GM18870 (cell line): Measurements from ENCODE around the gene NOS1AP.

ENCODE experiments used
- ATAC-seq: cut with Tn5 transposase; IDR thresholded peaks from one replicate; pipeline ENCODE4 v1.9.1; 2021; ENCODE audit warnings: moderate library complexity; ENCODE audit not compliant: unreplicated experiment

The NOS1AP gene

DNA sequence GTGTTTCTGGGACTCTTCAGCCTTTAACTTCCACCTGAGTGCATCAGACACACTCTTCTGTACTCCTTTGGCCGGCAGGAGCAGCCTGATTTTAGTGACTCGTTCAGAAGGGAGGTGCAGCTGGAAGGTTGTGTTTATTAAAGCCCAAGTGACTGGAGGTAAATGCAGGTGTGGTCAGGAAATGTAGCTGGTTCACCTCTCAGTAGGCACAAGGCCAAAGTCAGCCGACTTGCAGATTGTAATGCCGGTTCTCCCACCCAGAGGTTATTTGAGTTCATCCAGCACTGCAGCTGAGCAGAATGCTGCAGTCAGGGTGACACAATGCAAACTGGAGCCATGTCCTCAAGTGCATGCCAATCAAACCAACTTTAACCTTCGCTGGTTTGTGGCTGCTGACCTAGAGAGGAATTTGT is 215.7 kb downstream of the NOS1AP start:
- ATAC-seq = no peak

DNA sequence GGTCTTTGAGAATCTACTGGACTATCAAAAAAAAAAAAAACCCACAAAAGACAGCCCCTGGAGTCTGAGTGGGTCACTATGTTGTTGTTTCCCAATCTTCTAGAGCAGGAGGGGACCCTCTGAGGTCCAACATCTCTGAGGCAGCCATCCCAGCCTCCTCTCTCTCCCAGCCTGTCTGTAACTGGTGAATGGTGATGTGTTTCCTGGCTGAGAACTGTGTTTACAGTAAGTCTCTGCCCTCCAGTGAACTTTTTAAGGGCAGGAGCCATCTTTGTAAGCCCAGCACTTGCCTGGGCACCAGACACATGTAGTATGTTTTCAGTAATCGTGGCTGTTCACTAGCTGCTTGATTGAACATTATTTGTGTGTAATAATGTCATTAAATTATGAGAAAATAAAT is 221.5 kb downstream of the NOS1AP start:
- ATAC-seq = no peak

DNA sequence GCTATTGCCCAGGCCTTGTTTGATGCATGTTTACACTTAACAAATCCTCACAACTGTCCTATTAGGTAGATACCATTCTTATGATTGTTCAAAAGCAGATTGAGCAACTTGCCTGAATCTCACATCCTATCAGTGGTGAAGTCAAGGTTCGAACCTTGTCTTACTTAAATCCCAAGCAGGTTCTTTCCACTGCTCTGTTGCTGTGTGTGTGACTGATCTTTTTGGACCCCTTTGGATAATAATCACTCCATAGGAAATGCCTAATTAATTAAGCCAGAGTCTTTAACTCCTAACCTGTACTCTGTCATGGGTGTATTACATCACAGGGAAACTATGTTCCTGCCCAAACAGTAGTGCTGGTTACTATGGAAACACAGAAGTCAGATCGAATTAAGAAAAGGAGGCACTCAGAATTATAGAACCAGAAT is 222.9 kb downstream of the NOS1AP start:
- no peak for ATAC-seq

DNA sequence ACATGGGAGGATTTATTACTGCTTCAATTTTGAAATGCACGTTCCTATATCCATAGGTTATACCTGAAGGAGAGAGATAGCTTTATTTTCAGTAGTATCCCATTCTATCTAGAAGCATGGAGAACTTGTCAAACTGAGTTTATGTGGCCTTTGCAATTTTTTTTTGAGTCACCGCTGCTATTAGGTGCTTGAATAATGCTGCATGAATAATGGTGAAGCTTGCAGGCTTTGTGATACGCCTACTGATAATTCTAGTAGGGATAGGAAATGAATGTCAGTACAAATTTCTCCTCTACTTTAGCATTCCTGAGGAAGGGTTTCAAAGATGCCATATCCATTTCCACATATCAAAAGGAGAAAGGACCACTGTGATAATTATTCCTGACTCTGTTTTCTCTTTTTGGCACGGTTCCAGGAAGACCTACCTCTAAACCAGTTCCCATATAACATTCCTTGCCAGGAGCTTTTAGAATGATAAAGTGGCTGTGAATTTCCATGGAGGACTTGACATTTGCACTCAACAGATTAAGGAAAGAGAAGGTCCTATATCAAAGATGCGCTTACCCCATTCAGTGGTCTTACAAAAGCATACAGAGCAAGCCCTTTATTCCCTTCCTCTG is 223.7 kb downstream of the NOS1AP start:
- no peak for ATAC-seq

DNA sequence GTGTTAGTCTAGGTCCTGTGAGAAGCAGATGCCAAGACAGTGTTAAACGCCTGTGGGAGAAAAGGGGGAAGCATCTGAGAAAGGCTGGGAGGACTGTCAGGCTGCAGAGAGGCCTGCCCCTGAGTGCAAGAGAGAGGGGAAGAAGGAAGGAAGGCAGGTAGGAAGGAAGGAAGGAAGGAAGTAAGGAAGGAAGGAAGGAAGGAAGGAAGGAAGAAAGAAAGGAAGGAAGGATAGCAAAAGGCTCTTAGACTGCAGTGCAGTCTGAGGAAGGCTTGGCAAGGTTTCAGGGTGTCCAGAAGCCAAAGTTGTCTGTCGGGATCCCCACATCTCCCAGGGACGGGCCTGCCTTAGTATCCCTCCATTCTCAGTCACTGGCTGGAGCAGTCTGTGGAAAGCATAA is 224.5 kb downstream of the NOS1AP start:
- no peak for ATAC-seq

DNA sequence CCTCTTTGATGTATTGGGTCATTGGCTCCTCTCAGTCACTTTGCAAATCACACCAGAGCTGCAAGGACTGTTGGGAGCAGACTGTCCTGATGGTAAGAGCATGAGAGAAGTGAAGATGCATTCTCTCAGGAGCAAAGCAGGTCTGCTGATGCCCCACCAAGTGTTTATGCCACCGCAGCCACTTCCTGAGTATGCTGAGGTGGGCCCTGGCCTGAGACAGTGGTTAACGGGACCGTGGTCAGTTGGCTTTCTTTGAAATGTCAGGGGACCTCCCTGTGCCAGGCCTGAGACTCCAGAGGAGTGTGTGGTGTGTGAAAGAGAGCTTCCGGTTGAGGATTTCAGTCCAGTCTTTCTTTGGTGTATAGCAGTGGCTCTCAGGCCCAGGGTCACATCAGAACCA is 227.7 kb downstream of the NOS1AP start:
- no peak for ATAC-seq

DNA sequence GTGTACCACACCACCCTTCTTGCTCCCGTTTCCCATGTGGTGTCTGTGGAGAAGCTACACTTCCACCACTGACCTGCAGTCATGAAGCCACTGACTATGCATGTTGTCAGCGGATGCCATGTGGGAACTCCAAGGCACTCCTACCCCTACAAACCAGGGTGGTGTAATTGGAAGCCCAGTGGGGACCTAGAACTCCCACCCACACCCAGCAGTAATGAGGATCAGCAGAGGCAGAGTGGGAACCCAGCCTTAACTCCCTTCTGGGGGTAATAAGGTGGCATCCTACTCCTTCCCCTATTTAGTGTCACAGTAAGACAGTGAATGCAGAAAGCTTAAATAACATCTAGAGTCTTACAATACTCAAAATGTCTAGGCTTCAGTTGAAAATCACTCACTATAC is 228.8 kb downstream of the NOS1AP start:
- ATAC-seq = no peak

DNA sequence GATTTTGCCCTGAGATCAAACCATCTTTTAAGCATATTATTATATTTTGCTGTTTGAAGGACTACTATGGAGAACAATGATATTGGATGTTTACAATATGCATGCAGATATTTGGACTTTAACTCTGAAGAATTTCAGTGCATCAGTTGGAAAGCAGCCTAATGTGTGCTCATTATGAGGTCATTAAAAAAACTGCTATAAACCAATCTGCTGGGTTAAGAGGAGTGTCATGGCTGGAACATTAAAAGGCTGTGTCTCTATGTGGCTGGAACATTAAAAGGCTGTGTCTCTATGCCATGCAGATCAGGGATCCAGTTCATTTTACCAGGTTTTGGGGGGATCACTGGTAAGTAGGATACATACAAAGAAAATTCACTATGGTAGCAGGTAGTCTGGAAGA is 229.5 kb downstream of the NOS1AP start:
- no peak for ATAC-seq

DNA sequence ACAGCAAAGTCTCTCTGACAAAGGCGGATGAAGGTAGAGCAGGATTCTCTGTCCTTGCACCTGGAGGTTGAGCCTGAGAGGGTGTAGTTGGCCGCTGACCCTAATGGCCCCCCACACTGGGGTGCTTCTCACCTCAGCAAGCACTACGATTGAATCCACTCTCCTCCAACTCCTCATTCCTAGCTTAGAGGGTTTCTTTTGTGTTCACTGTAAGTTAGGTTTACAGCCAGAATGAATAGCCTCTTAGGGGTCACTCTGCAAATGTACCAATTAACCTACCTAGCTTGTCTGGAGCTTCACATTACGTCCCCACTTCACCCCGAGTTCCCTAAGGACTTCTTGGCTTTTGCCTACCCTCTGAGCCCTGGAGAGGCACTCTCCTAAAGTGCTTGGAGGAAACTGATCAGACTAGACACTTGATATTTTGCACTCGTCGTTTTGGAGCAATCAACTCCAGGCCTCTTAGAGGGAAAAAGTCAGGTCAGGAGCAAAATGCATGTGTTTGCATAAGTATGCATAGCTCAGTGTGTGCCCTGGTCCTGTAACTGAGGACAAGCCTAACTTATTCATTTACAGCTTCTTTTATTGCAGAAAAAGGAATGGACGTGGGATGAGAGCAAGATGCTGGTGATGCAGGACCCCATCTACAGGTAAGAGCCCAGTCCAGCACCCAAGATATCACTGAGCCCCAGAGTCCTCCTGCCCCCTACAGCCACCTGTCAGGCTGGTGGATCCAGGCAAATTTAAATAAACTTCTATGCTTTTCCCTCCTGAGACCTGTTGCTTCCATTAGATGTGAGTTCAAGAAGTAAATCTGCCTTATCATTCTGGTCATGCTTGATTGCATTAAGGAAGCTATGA is 230.8 kb downstream of the NOS1AP start:
- ATAC-seq = no peak

DNA sequence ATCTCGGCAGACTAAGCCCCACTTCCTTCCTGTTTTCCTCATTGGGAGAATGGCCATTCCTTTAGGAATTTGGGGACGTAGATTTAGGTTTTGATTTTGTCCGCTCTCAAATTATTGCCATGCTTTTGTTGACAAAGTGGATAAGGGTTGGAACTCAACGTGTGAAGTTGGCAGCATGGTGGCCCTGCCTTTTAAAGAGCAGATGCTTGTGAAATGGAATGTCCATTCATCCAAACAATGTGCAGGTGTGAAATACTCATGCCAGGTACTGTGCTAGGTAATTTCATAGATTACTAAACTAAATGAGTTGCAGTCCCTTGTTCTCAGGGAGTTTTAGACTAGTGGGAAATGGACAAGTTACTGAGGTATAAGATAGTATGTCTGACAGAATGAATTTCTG is 232.2 kb downstream of the NOS1AP start:
- no peak for ATAC-seq

DNA sequence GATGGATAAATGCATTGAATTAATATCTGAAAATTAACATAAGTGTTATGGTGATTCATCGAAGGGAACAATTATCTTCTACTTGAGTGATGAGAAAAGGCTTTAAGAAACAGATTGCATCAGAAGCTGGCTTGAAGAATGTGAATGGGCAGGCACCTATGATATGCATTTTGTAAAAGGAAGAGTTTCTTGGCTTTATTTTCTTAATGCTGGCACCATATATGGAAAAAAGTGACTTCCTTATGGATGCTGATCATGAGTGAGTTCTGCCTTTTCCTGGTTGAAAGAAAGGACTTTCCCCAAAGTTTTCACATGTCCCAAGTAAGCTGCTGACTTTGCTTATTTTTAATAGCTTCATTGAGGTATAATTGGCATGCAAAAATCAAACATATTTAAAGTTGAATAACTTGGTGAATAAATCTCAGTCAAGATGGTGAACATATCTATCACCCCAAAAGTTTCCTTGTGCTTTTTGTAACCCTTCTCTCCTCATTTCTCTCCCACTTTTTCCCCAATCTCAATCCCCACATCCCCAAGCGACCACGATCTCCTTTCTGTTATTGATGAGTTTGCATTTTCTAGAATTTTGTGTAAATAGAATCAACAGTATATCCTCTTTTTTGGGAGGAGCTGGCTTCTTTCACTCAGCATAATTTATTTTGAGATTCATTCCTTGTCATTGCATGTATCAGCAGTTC is 233.0 kb downstream of the NOS1AP start:
- no peak for ATAC-seq

DNA sequence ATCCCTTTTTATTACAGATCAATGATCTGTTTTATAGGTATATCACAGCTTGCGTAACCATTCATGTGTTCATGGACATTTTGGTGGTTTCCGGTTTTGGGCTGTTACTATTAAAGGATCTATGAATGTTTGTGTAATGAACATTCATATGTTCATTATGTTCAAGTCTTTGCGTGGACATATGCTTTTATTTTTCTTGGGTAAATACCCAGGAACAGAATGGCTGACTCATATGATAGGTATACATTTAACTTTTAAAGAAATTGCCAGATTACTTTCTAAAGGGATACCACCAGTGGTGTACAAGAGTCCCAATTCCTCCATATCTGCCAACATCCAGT is 233.5 kb downstream of the NOS1AP start:
- ATAC-seq = no peak

DNA sequence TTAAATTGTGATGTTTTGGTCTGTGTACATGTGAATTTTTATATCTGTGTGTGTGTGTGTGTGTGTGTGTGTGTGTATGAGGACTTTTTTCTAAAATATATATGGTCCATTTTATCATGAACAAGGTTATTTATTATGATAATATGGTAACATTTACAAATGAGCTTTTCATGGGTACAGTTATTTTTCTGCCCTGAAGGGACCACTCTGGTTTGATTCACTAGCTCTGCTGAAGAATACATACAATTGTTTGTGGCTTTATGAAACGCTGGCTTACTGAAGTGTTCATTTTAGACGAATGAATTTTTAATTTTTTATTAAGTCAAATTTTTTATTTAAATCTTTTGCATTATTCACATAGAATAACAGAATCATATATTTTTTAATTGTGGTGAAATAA is 235.2 kb downstream of the NOS1AP start:
- ATAC-seq = no peak

DNA sequence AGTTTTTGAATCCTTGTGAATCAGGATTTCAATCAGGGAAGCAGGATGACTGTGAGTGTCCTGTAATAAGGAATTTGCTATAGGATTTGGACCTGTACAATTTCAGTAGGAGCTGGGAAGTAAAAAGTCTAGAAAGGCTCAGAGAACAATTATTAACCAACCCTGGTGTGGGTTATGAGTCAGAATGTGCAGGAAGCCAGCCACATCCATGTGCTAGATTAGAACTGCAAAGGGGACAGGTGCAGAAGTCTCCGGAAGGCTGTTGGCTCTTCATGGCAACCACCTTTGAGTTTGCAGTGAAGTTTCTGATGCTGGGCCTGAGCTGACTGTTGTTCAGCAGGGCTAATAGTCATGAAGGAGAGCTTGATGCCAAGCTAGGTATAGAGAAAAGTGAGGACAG is 236.5 kb downstream of the NOS1AP start:
- peak; percentile 74 for ATAC-seq

DNA sequence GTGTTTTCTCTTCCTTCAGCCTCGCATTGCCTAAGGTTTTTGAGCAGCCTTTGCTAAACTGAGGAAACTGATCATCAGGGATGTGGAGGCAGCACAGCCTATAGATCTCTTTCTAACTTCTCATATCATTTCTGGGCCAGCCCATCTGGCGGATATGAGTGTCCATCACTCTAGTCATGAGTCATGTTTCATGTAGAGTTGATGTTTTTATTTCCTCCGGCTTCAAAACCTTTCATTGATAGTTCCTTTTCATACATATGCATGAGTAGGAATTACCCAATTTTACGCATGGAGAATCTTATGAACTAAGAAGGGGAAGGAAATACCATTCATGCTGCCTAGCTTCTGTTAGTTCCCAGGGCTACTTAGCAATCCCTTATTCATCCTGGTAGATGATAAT is 240.8 kb downstream of the NOS1AP start:
- no peak for ATAC-seq

DNA sequence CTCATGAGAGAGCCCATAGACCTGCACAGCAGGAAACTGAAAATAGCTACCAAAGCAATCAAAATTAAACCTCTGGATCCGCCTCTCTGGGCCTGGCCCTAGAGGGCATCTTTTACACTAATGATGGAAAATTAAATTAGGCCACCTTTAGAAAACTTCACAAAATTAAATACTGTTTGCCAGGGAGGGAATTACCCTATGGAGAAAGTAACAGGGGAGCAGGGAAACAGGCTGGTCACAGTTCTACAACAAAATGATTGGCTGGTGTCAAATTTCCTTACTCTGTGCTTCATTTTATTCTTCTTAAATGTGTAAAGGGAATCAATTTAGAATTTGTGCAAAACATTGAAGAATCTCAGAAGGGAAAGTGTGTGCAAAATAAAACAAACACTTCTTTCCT is 244.7 kb downstream of the NOS1AP start:
- ATAC-seq = no peak

DNA sequence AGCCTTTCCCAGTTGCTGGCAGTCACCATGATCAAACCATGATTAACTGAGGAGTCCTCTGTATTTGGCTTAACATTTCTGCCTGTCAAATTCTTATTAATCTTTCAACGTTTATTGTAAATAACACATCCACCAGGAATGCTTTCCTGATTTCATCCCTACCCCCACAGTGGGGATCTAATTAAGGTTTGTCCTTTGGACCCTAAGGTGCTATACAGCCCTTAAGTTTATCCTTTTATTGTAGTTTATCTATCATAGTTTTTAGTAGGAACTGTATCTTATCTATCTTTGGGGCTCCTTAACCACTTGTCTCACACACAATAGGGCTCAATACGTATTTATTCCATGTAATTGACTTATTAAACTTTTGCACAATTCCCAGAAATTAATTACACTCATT is 246.2 kb downstream of the NOS1AP start:
- no peak for ATAC-seq

DNA sequence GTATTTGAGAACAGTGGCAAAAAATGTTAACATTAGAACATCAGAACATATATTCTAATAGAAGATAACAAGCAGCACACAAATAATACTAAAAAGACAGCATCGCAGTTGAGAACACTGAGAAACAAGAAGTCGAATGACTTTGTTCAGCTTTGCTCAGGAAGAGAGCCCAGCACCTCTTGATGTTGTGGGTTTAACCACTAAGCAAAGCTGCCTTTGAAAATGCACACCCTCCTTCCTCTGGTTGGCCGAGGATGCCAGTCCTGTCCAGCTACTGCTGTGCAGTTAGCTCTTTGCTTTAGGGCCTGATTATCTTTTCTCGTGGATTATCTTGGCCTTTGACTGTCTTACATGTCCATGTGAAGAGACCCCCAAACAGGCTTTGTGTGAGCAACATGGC is 246.7 kb downstream of the NOS1AP start:
- no peak for ATAC-seq

DNA sequence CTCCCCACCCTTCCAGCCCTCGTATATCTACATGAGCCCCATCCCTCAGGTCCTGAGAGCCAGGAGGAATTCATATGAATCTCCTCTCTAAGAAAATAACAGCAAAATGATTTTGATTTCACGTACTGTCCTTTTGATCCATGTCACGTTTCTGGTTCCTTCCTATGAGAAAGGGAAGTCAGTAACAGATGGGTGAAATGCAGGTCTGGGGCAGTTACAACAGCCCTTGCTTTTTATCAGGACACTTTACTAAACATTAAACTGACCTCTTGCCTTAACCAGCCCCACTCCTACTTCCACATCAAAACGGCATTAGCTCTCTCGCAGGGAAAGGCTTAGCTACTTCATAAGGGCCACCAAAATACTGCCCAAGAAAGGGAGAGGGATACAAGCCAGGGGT is 248.1 kb downstream of the NOS1AP start:
- no peak for ATAC-seq

DNA sequence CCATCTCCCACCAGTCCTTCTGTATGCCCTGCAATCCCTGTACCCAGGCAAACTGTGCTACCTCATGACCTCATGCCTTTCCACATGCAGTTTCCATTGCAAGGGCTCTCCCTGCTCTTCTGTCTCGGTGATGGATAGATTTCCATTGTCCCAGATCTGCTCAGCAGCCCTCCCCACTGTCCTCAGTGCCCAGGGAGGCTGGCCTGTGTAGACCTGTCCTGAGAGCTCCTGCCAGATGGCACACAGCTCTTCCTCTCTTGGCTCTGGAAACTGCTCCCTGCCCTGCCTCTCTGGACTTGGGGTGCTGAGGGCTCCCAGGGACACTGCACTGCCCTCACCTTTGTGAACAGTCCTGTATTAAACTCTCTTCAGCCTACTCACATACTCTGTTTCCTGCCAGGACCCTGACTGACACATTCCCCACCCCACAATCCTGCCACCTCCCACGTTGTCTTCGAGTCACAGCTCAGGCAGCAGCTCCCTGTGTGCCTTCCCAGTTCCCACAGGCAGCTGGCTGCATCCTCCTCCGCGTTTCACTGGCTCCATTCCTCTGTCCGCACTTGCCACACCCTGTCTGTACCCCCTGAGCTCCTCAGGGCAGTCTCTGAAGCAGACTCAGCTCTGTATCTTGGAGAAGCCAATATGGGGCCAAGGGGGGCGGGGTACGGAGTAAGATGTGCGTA is 250.1 kb downstream of the NOS1AP start:
- no peak for ATAC-seq

DNA sequence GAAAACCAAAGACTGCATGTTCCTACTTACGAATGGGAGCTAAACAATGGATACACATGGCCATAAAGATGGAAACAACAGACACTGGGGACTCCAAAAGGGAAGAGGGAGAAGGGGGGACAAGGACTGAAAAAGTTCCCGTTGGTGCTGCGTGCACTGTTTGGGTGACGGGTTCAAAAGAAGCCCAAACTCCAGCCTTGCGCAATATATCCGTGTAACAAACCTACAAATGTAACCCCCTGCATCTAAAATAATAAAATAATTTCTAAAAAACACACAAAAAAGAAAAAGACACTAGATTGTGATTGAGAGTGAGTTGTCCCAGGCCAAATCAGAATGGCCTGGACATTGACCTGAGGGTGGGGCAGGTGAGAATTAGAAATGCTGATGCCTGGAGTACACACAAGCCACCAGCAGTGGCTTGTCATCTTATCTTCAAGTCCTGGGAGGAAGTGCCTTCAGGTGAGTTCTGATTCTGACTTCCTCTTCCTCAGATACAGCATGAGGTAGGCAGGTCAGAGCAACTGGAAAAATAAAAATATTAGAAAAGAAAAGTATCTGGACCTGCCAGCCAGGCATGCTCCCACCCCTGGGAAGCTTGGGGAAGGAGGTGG is 252.4 kb downstream of the NOS1AP start:
- ATAC-seq = no peak
